Caco-2 (cell line): ENCODE results near the gene HLX. TPM values are rescaled to one million over a fixed set of nuclear protein-coding genes. Genes with fewer than 3 reads are reported as not detected.

Experiments used
- BruUV-seq: library from RNA; stranded (reverse); fragments of 400-500 nt; replicated peaks from 2 replicates; lab custom pipeline; 2021; lab: Mats Ljungman, UMichigan
- CTCF ChIA-PET: fragments of 300-600 bp; sonication (Branson Sonifier 250); formaldehyde crosslinking; loops from one replicate; lab custom pipeline; 2022; ENCODE audit warnings: antibody characterized with exemption; lab: Charles Lee
- POLR2A ChIA-PET: fragments of 300-600 bp; sonication (Branson Sonifier 250); formaldehyde crosslinking; loops from one replicate; lab custom pipeline; 2022; ENCODE audit warnings: antibody characterized with exemption; lab: Charles Lee
- DNase-seq, 2 experiments: peaks; one replicate each; pipeline versions ENCODE4 v3.0.0 to v3.0.0-alpha.2; 2020 to 2022
- H3K27me3 ChIP-seq: replicated peaks from 2 replicates; pipeline ENCODE4 v1.6.0; 2011; ENCODE audit warnings: low read length; ENCODE audit not compliant: control insufficient read depth, insufficient read depth
- H3K36me3 ChIP-seq: 2 replicates; pipeline ENCODE4 v1.5.1; 2011; ENCODE audit warnings: low read length; ENCODE audit not compliant: control insufficient read depth, insufficient read depth
- H3K4me1 ChIP-seq: fragments of 250-450 bp; sonication (Bioruptor Pico); 2 replicates; pipeline ENCODE4 v1.5.1; 2020; ENCODE audit warnings: mild to moderate bottlenecking
- H3K4me3 ChIP-seq: 2 replicates; pipeline ENCODE4 v1.5.1; 2011; ENCODE audit warnings: low read depth, mild to moderate bottlenecking, control low read depth, low read length
- H3K9me3 ChIP-seq: fragments of 250-450 bp; sonication (Bioruptor Pico); 2 replicates; pipeline ENCODE4 v1.5.1; 2020; ENCODE audit warnings: mild to moderate bottlenecking, moderate library complexity
- H3K27ac Mint-ChIP-seq: one replicate; pipeline ENCODE4 v1.8.0; 2022; ENCODE audit warnings: mixed read lengths; ENCODE audit not compliant: unreplicated experiment
- H3K27me3 Mint-ChIP-seq: one replicate; pipeline ENCODE4 v1.8.0; 2022; ENCODE audit warnings: mixed read lengths; ENCODE audit not compliant: insufficient read depth, unreplicated experiment
- H3K36me3 Mint-ChIP-seq: one replicate; pipeline ENCODE4 v1.8.0; 2022; ENCODE audit warnings: mild to moderate bottlenecking, mixed read lengths; ENCODE audit not compliant: insufficient read depth, unreplicated experiment
- H3K4me1 Mint-ChIP-seq: one replicate; pipeline ENCODE4 v1.8.0; 2022; ENCODE audit warnings: low read depth, mixed read lengths; ENCODE audit not compliant: unreplicated experiment
- H3K4me3 Mint-ChIP-seq: one replicate; pipeline ENCODE4 v1.8.0; 2022; ENCODE audit warnings: mild to moderate bottlenecking, moderate library complexity, mixed read lengths; ENCODE audit not compliant: unreplicated experiment
- H3K9me3 Mint-ChIP-seq: one replicate; pipeline ENCODE4 v1.8.0; 2022; ENCODE audit warnings: mixed read lengths; ENCODE audit not compliant: unreplicated experiment
- intact Hi-C: fragments of 100-400 bp; cut with micrococcal nuclease; formaldehyde crosslinking; loops from one replicate; pipeline ENCODE4 v1.10.0; 2022; ENCODE audit not compliant: unreplicated experiment
- total RNA-seq: library from RNA; stranded (reverse); gene quantifications from 2 replicates; pipeline ENCODE4 v1.2.3, GENCODE V29; 2022
- TF ChIP-seq, protein P1 (sequence below), 2 experiments: fragments of 200-600 bp in 1 of 2; IDR thresholded peaks; 1 replicate in 1 of 2; 2 replicates in 1 of 2; pipeline versions ENCODE4 v1.5.1 to v1.8.0; 2011 to 2022; ENCODE audit warnings: antibody characterized with exemption in 1 of 2, control low read depth in 1 of 2, inconsistent platforms in 1 of 2, low read depth in 1 of 2, low read length in 1 of 2, mild to moderate bottlenecking in 1 of 2, moderate library complexity in 1 of 2; ENCODE audit not compliant: insufficient read depth in 1 of 2, severe bottlenecking in 1 of 2, unreplicated experiment in 1 of 2

HLX gene
- total RNA-seq, 1 experiment from 2014 or later: not detected

DNA sequence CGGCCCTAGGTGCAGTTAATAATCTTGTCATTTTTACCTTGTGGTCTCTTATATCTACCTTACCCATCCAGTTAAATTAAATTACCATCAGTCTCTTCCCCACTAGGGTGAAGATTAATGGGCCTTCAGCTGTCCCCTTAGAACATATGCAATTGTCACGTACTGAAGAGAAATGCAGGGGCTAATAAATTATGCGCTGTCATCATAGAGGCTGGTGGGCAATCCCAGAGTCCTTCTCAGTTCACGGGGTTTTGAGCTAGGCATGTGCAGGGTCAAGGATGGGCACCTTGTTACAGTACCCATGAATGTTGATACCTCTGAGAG is 35.8 kb downstream of the HLX start:
- Histone ChIP-seq H3K9me3 (no peaks in the 10 kb centered on the region), H3K27me3 (no peaks in the 10 kb centered on the region), H3K36me3 (no peaks in the 10 kb centered on the region), H3K4me3 (no peak overlapping the region), H3K4me1 (no peaks in the 10 kb centered on the region)
- TF ChIP-seq, protein P1, sequence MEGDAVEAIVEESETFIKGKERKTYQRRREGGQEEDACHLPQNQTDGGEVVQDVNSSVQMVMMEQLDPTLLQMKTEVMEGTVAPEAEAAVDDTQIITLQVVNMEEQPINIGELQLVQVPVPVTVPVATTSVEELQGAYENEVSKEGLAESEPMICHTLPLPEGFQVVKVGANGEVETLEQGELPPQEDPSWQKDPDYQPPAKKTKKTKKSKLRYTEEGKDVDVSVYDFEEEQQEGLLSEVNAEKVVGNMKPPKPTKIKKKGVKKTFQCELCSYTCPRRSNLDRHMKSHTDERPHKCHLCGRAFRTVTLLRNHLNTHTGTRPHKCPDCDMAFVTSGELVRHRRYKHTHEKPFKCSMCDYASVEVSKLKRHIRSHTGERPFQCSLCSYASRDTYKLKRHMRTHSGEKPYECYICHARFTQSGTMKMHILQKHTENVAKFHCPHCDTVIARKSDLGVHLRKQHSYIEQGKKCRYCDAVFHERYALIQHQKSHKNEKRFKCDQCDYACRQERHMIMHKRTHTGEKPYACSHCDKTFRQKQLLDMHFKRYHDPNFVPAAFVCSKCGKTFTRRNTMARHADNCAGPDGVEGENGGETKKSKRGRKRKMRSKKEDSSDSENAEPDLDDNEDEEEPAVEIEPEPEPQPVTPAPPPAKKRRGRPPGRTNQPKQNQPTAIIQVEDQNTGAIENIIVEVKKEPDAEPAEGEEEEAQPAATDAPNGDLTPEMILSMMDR (IDR thresholded peaks at IDR 0.05; ENCODE audit: insufficient read depth in 1 of 2, low read depth in 1 of 2, low read length in 1 of 2, severe bottlenecking in 1 of 2, unreplicated experiment in 1 of 2): no peak
- no peak overlapping the region for H3K27ac Mint-ChIP-seq
- no peak for DNase-seq
- ChIA-PET POLR2A (no interaction called here), CTCF (no interaction called here)
- H3K4me3 Mint-ChIP-seq: no peak overlapping the region
- no peaks in the 10 kb centered on the region for H3K36me3 Mint-ChIP-seq
- H3K27me3 Mint-ChIP-seq: peaks cover 3% of the 10 kb centered on the region
- intact Hi-C loops: no loop called here
- no peaks in the 10 kb centered on the region for H3K9me3 Mint-ChIP-seq
- no TSS peak for BruUV-seq
- H3K4me1 Mint-ChIP-seq: no peaks in the 10 kb centered on the region

DNA sequence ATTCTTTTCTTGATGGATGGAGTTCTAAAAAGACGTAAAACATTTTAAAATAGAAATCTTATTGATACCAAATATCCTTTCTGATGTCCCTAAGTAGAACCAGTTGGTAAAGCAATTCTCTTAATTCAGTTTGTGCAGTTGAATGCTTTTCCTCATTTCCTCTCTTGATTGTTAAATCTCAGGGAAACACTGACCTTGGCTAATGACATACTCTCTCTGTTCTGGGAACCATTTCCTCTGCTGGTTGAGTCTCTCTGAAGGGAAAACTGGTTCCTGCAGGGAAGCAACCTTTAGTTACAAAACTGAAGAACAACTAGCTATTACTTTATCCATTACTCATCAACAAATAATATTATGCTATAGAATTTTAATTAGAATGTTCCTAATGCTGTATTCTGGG is 36.7 kb downstream of the HLX start:
- intact Hi-C loops: no loop called here
- ChIA-PET CTCF (no interaction called here), POLR2A (no interaction called here)
- H3K9me3 ChIP-seq: no peaks in the 10 kb centered on the region
- Mint-ChIP-seq H3K36me3 (no peaks in the 10 kb centered on the region), H3K27me3 (peaks cover 3% of the 10 kb centered on the region), H3K4me1 (no peaks in the 10 kb centered on the region), H3K4me3 (no peak overlapping the region), H3K9me3 (no peaks in the 10 kb centered on the region), H3K27ac (no peak overlapping the region)
- no TSS peak for BruUV-seq
- no peak for DNase-seq
- no peaks in the 10 kb centered on the region for H3K4me1 ChIP-seq
- H3K36me3 ChIP-seq: no peaks in the 10 kb centered on the region
- H3K4me3 ChIP-seq: no peak overlapping the region
- no peaks in the 10 kb centered on the region for H3K27me3 ChIP-seq
- TF ChIP-seq, protein P1 (IDR thresholded peaks at IDR 0.05; ENCODE audit: insufficient read depth in 1 of 2, low read depth in 1 of 2, low read length in 1 of 2, severe bottlenecking in 1 of 2, unreplicated experiment in 1 of 2): no peak

DNA sequence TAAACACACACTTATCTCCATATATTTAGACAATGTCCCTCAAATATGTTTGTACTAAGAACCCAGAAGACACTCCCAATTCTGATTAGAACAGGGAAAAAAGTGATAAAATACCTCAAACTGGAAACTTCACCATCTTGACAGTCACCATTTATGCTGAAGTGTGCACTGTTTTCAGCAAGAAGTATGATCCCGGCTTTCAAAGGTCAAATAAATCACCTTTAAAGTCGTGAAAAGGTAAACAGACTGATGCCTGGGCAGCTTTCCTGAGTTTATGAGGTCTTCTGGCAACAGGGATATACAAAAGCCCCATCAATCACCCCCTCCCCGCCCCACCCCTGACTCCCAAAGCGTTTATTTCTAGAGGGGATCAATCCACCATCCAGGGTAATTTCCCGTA is 37.9 kb downstream of the HLX start:
- Histone ChIP-seq H3K4me1 (no peaks in the 10 kb centered on the region), H3K36me3 (no peaks in the 10 kb centered on the region), H3K4me3 (no peak overlapping the region), H3K9me3 (no peaks in the 10 kb centered on the region), H3K27me3 (no peaks in the 10 kb centered on the region)
- H3K4me1 Mint-ChIP-seq: no peaks in the 10 kb centered on the region
- no TSS peak for BruUV-seq
- no peak overlapping the region for H3K27ac Mint-ChIP-seq
- no peak overlapping the region for H3K4me3 Mint-ChIP-seq
- no peaks in the 10 kb centered on the region for H3K36me3 Mint-ChIP-seq
- H3K9me3 Mint-ChIP-seq: no peaks in the 10 kb centered on the region
- POLR2A ChIA-PET: no interaction called here
- intact Hi-C loops: no loop called here
- H3K27me3 Mint-ChIP-seq: peaks cover 3% of the 10 kb centered on the region
- CTCF ChIA-PET: interaction anchor here (0.7 kb wide), 1 partner anchor 53 kb away, joined by 8 read pairs; no protein-coding TSS in a partner anchor
- DNase-seq: no peak
- TF ChIP-seq, protein P1 (IDR thresholded peaks at IDR 0.05; ENCODE audit: insufficient read depth in 1 of 2, low read depth in 1 of 2, low read length in 1 of 2, severe bottlenecking in 1 of 2, unreplicated experiment in 1 of 2): no peak
